SK-N-SH treated with all-trans-retinoic acid at 6 μM for 48 hours (cell line): ENCODE measurements around the gene TBL1XR1.
"Not testable (repeated sequence)": the region's sequence is repeated elsewhere in the genome, so short reads cannot be mapped to it uniquely, and the experiment has no call there.

Experiments used
- ARNTL ChIP-seq: fragments of 450-650 bp; formaldehyde crosslinking; IDR thresholded peaks from 2 replicates; pipeline ENCODE4 v1.5.0; 2020; ENCODE audit warnings: low read depth, mild to moderate bottlenecking, moderate library complexity, borderline replicate concordance
- BACH2 ChIP-seq: fragments of 250-450 bp; sonication (Bioruptor Pico); IDR thresholded peaks from 2 replicates; pipeline ENCODE4 v1.9.0; 2021; ENCODE audit warnings: mild to moderate bottlenecking, borderline replicate concordance
- GLIS3 ChIP-seq: fragments of 250-450 bp; sonication (Bioruptor Pico); IDR thresholded peaks from 2 replicates; pipeline ENCODE4 v1.5.0; 2020; ENCODE audit warnings: mild to moderate bottlenecking, moderate library complexity
- RARB ChIP-seq: fragments of 250-450 bp; sonication (Bioruptor Pico); IDR thresholded peaks from 2 replicates; pipeline ENCODE4 v1.8.0; 2021; ENCODE audit warnings: mild to moderate bottlenecking, moderate library complexity
- SNAI2 ChIP-seq: fragments of 250-450 bp; sonication (Bioruptor Pico); IDR thresholded peaks from 2 replicates; pipeline ENCODE4 v1.5.0; 2020; ENCODE audit warnings: mild to moderate bottlenecking, moderate library complexity
- TCF4 ChIP-seq: fragments of 250-450 bp; sonication (Bioruptor Pico); IDR thresholded peaks from 2 replicates; pipeline ENCODE4 v1.8.0; 2021; ENCODE audit warnings: mild to moderate bottlenecking, moderate library complexity, borderline replicate concordance
- ZC3H10 ChIP-seq: fragments of 250-450 bp; sonication (Bioruptor Pico); IDR thresholded peaks from 2 replicates; pipeline ENCODE4 v1.5.1; 2021; ENCODE audit warnings: mild to moderate bottlenecking, moderate library complexity
- ZFP3 ChIP-seq: fragments of 250-450 bp; sonication (Bioruptor Pico); IDR thresholded peaks from 2 replicates; pipeline ENCODE4 v1.5.0; 2020; ENCODE audit warnings: mild to moderate bottlenecking, moderate library complexity
- ZNF565 ChIP-seq: fragments of 450-650 bp; formaldehyde crosslinking; conservative IDR thresholded peaks from 2 replicates; pipeline ENCODE4 v1.5.0; 2020; ENCODE audit warnings: low read depth, mild to moderate bottlenecking, moderate library complexity
- ZNF70 ChIP-seq: fragments of 450-650 bp; formaldehyde crosslinking; IDR thresholded peaks from 2 replicates; pipeline ENCODE4 v1.5.0; 2020; ENCODE audit warnings: mild to moderate bottlenecking, moderate library complexity
- ZNF8 ChIP-seq: fragments of 450-650 bp; formaldehyde crosslinking; IDR thresholded peaks from 2 replicates; pipeline ENCODE4 v1.5.0; 2020; ENCODE audit warnings: mild to moderate bottlenecking, moderate library complexity
- TF ChIP-seq, protein P1 (sequence below): fragments of 250-450 bp; sonication (Bioruptor Pico); IDR thresholded peaks from 2 replicates; pipeline ENCODE4 v1.8.0; 2020; ENCODE audit warnings: mild to moderate bottlenecking, moderate library complexity, borderline replicate concordance
- TF ChIP-seq, protein P2 (sequence below): fragments of 250-450 bp; sonication (Bioruptor Pico); IDR thresholded peaks from 2 replicates; pipeline ENCODE4 v1.5.1; 2020; ENCODE audit warnings: low read depth, mild to moderate bottlenecking, moderate library complexity
- TF ChIP-seq, protein P3 (sequence below): fragments of 250-450 bp; sonication (Bioruptor Pico); IDR thresholded peaks from 2 replicates; pipeline ENCODE4 v1.5.1; 2021; ENCODE audit warnings: mild to moderate bottlenecking, moderate library complexity

- TF ChIP-seq ZNF70 (CRISPR knock-in tag); GLIS3; ZNF565; SNAI2 (CRISPR knock-in tag); ZFP3 (CRISPR knock-in tag); ZNF8 (CRISPR knock-in tag); ZC3H10; BACH2 (CRISPR knock-in tag); RARB (CRISPR knock-in tag); TCF4 (CRISPR knock-in tag); ARNTL (CRISPR knock-in tag): not testable (repeated sequence)
- TF ChIP-seq, protein P1, sequence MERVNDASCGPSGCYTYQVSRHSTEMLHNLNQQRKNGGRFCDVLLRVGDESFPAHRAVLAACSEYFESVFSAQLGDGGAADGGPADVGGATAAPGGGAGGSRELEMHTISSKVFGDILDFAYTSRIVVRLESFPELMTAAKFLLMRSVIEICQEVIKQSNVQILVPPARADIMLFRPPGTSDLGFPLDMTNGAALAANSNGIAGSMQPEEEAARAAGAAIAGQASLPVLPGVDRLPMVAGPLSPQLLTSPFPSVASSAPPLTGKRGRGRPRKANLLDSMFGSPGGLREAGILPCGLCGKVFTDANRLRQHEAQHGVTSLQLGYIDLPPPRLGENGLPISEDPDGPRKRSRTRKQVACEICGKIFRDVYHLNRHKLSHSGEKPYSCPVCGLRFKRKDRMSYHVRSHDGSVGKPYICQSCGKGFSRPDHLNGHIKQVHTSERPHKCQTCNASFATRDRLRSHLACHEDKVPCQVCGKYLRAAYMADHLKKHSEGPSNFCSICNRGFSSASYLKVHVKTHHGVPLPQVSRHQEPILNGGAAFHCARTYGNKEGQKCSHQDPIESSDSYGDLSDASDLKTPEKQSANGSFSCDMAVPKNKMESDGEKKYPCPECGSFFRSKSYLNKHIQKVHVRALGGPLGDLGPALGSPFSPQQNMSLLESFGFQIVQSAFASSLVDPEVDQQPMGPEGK (CRISPR knock-in tag), result not testable (repeated sequence)
- TF ChIP-seq, protein P2, sequence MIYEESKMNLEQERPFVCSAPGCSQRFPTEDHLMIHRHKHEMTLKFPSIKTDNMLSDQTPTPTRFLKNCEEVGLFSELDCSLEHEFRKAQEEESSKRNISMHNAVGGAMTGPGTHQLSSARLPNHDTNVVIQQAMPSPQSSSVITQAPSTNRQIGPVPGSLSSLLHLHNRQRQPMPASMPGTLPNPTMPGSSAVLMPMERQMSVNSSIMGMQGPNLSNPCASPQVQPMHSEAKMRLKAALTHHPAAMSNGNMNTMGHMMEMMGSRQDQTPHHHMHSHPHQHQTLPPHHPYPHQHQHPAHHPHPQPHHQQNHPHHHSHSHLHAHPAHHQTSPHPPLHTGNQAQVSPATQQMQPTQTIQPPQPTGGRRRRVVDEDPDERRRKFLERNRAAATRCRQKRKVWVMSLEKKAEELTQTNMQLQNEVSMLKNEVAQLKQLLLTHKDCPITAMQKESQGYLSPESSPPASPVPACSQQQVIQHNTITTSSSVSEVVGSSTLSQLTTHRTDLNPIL, result not testable (repeated sequence)
- TF ChIP-seq, protein P3, sequence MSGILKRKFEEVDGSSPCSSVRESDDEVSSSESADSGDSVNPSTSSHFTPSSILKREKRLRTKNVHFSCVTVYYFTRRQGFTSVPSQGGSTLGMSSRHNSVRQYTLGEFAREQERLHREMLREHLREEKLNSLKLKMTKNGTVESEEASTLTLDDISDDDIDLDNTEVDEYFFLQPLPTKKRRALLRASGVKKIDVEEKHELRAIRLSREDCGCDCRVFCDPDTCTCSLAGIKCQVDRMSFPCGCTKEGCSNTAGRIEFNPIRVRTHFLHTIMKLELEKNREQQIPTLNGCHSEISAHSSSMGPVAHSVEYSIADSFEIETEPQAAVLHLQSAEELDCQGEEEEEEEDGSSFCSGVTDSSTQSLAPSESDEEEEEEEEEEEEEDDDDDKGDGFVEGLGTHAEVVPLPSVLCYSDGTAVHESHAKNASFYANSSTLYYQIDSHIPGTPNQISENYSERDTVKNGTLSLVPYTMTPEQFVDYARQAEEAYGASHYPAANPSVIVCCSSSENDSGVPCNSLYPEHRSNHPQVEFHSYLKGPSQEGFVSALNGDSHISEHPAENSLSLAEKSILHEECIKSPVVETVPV (CRISPR knock-in tag), result not testable (repeated sequence)
Observed at GRCh38 chr3:177188325-177188724, 9.0 kb downstream of the TBL1XR1 start.
